ENCODE measurements around the gene BSN. TPM values are rescaled to one million over a fixed set of nuclear protein-coding genes. Genes with fewer than 3 reads are reported as not detected.

The BSN gene
- total RNA-seq, 1 experiment from 2014 or later, result 0.37 TPM

DNA sequence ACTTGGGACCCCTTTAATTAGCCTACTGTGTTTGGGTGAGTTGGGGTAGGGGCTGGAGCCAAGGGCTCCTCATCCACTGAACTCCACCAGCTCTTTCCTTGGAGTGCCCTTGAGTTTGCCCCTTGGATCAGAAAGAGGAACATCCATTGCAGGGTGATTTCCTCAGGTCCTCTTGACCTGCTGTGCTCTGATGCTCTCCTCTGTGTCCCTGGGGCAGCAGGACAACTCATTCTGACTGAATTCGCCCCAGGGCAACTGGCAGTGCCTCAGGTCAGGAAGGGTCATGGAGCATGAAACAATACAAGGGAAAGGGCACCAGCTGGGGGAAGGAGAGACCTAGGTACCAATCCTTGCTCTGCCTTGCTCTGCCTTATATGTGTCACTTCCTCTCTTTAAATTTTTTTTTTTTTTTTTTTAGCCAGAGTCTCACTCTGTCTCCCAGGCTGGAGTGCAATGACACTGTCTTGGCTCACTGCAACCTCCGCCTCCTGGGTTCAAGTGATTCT is 47.8 kb downstream of the BSN start:
- Mint-ChIP-seq H3K4me1 (ENCODE audit: insufficient read depth, unreplicated experiment) (peaks cover 22% of the 10 kb centered on the region), H3K36me3 (ENCODE audit: insufficient read depth, unreplicated experiment) (no peaks in the 10 kb centered on the region), H3K27me3 (ENCODE audit: insufficient read depth, unreplicated experiment) (no peaks in the 10 kb centered on the region), H3K4me3 (ENCODE audit: unreplicated experiment) (no peak overlapping the region), H3K27ac (ENCODE audit: low read depth, unreplicated experiment) (no peak overlapping the region), H3K9me3 (ENCODE audit: unreplicated experiment) (no peaks in the 10 kb centered on the region)
- peak; percentile 30 for DNase-seq (ENCODE audit: unreplicated experiment)
- POLR2A ChIA-PET, result interaction anchor here (1.0 to 1.2 kb wide), 3 partner anchors 36 to 67 kb away, joined by 3 to 4 read pairs (median 3); no protein-coding TSS in a partner anchor
- intact Hi-C loops (cut with micrococcal nuclease), result no loop called here
- TF ChIP-seq, protein P1, sequence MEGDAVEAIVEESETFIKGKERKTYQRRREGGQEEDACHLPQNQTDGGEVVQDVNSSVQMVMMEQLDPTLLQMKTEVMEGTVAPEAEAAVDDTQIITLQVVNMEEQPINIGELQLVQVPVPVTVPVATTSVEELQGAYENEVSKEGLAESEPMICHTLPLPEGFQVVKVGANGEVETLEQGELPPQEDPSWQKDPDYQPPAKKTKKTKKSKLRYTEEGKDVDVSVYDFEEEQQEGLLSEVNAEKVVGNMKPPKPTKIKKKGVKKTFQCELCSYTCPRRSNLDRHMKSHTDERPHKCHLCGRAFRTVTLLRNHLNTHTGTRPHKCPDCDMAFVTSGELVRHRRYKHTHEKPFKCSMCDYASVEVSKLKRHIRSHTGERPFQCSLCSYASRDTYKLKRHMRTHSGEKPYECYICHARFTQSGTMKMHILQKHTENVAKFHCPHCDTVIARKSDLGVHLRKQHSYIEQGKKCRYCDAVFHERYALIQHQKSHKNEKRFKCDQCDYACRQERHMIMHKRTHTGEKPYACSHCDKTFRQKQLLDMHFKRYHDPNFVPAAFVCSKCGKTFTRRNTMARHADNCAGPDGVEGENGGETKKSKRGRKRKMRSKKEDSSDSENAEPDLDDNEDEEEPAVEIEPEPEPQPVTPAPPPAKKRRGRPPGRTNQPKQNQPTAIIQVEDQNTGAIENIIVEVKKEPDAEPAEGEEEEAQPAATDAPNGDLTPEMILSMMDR (IDR thresholded peaks at IDR 0.05; ENCODE audit: unreplicated experiment), result no peak
- BruUV-seq (replicated peaks), result no TSS peak
- CTCF ChIA-PET, result interaction anchor here (1.6 kb wide), 2 partner anchors 62 to 69 kb away, joined by 5 to 6 read pairs; no protein-coding TSS in a partner anchor

DNA sequence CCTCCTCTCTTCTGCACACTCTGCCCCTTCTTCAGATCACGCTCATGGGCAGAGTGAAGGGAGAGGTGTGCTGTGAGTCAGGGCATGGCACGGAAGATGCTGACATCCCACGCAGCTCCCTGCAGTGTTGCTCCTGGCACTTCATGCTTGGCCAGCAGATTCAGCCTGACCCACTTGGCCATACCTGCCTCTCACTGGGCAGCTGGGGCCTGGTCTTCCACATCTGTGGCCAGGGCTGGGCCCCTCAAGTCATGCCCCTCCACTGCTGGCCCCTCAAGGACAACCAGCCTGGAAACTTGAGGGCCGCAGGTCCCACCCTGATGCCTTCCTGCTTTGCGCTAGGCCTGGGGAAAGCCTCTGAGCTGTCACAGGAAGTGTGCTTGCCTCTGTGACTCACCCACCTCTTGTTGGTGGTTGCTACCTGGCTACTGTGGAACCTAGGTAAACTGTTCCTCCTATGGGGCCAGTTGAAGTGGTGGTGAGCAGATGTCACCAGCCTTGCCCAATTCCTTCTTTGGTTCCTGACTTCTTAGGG is 48.7 kb downstream of the BSN start:
- POLR2A ChIA-PET, result interaction anchor here (0.8 to 1.0 kb wide), 3 partner anchors 35 to 67 kb away, joined by 3 to 4 read pairs (median 4); no protein-coding TSS in a partner anchor
- no TSS peak for BruUV-seq (replicated peaks)
- Mint-ChIP-seq H3K27me3 (ENCODE audit: insufficient read depth, unreplicated experiment) (no peaks in the 10 kb centered on the region), H3K4me3 (ENCODE audit: unreplicated experiment) (no peak overlapping the region), H3K9me3 (ENCODE audit: unreplicated experiment) (no peaks in the 10 kb centered on the region), H3K36me3 (ENCODE audit: insufficient read depth, unreplicated experiment) (peaks cover 5% of the 10 kb centered on the region), H3K27ac (ENCODE audit: low read depth, unreplicated experiment) (peak overlapping the region; percentile 78), H3K4me1 (ENCODE audit: insufficient read depth, unreplicated experiment) (peaks cover 30% of the 10 kb centered on the region)
- intact Hi-C loops (cut with micrococcal nuclease), result no loop called here
- TF ChIP-seq, protein P1 (IDR thresholded peaks at IDR 0.05; ENCODE audit: unreplicated experiment), result no peak
- DNase-seq (ENCODE audit: unreplicated experiment), result peak; percentile 73
- CTCF ChIA-PET, result interaction anchor here (1.6 kb wide), 1 partner anchor 68 kb away, joined by 5 read pairs; no protein-coding TSS in a partner anchor

DNA sequence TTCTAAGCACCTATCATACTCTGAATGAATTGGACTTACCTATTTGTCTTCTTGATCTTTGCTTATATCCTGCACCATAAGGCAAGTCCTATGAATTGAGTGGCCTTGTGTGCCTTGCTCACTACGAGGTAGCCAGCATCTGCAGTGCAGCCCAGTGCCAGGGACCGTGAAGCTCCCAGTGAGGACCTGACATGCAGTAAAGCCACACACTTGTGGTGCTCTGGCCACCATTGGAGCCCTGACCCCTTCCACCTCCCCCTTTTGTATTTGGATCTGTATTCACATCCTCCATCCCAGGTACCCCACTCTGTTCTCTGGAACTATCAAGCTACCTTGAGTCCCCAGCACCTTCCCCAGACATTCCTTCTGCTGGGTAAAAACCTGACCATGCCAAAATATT is 52.1 kb downstream of the BSN start:
- intact Hi-C loops (cut with micrococcal nuclease), result no loop called here
- ChIA-PET POLR2A (interaction anchor here (0.8 to 1.0 kb wide), 2 partner anchors 24 to 32 kb away, joined by 3 to 4 read pairs; no protein-coding TSS in a partner anchor), CTCF (interaction anchor here (0.6 to 1.9 kb wide), 2 partner anchors 45 to 66 kb away, joined by 3 to 7 read pairs; no protein-coding TSS in a partner anchor)
- Mint-ChIP-seq H3K27me3 (ENCODE audit: insufficient read depth, unreplicated experiment) (no peaks in the 10 kb centered on the region), H3K27ac (ENCODE audit: low read depth, unreplicated experiment) (no peak overlapping the region), H3K9me3 (ENCODE audit: unreplicated experiment) (no peaks in the 10 kb centered on the region), H3K36me3 (ENCODE audit: insufficient read depth, unreplicated experiment) (peaks cover 12% of the 10 kb centered on the region), H3K4me1 (ENCODE audit: insufficient read depth, unreplicated experiment) (peaks cover 30% of the 10 kb centered on the region), H3K4me3 (ENCODE audit: unreplicated experiment) (no peak overlapping the region)
- TF ChIP-seq, protein P1 (IDR thresholded peaks at IDR 0.05; ENCODE audit: unreplicated experiment), result no peak
- DNase-seq (ENCODE audit: unreplicated experiment), result no peak
- BruUV-seq (replicated peaks), result no TSS peak

DNA sequence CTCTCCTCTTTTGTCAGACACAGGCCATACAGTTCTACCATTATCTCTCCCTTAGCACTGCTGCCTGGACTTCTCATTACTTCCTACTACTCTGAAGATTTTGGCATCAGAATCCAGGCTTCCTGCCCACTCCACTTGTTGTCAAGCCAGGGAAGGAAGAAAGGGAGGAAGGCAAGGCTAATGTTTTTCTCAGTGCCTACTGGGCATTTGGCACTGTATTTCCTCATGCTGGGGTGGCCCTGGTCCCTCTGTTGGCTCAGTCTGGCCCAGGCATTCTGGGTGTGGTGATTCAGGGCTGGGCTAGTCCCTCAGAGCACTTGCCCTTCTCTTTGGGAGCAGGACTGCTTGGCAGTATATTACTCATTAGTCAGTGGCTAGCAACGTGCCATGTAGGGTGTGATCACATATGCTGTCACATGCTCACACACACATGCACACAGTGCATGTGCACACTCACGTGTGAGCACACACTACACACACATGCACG is 52.9 kb downstream of the BSN start:
- intact Hi-C loops (cut with micrococcal nuclease), result no loop called here
- DNase-seq (ENCODE audit: unreplicated experiment), result peak; percentile 83
- H3K36me3 Mint-ChIP-seq (ENCODE audit: insufficient read depth, unreplicated experiment), result peaks cover 12% of the 10 kb centered on the region
- TF ChIP-seq, protein P1 (IDR thresholded peaks at IDR 0.05; ENCODE audit: unreplicated experiment), result no peak
- no TSS peak for BruUV-seq (replicated peaks)
- H3K4me3 Mint-ChIP-seq (ENCODE audit: unreplicated experiment), result no peak overlapping the region
- peaks cover 26% of the 10 kb centered on the region for H3K4me1 Mint-ChIP-seq (ENCODE audit: insufficient read depth, unreplicated experiment)
- ChIA-PET CTCF (interaction anchor here (0.6 to 1.9 kb wide), 2 partner anchors 45 to 67 kb away, joined by 3 to 7 read pairs; no protein-coding TSS in a partner anchor), POLR2A (interaction anchor here (0.6 to 1.0 kb wide), 3 partner anchors 24 to 62 kb away, joined by 3 to 4 read pairs (median 3); no protein-coding TSS in a partner anchor)
- H3K27me3 Mint-ChIP-seq (ENCODE audit: insufficient read depth, unreplicated experiment), result no peaks in the 10 kb centered on the region
- no peaks in the 10 kb centered on the region for H3K9me3 Mint-ChIP-seq (ENCODE audit: unreplicated experiment)
- H3K27ac Mint-ChIP-seq (ENCODE audit: low read depth, unreplicated experiment), result peak overlapping the region; percentile 86
